HG03439 (cell line): ENCODE measurements around the gene RASSF3.
A peak's percentile ranks its signal among the peaks of the same experiment; 100 is the strongest.

Experiments
- ATAC-seq: cut with Tn5 transposase; IDR thresholded peaks from one replicate; pipeline ENCODE4 v1.9.1; 2021; ENCODE audit warnings: mild to moderate bottlenecking, moderate library complexity; ENCODE audit not compliant: unreplicated experiment

The RASSF3 gene

DNA sequence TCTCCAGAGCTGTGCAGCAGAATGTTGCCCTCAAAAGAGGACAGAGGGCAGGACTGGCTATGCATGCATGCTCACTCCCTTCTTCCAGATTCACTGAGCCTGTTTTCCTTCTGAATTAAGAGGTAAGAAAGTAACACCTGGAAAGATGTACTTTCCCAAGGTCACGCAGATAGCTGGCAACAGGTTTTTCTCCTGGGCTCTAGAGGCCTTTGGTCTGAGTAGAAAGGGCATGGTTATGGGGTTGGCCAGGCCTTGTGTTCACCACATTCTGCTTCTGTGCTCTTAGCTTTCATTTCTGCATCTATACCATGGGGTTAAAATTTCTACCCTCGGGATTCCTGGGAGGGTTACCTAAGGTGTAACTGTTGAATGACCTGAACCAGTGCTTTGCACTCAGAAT lies 57.5 kb downstream of the RASSF3 start:
- no peak for ATAC-seq

DNA sequence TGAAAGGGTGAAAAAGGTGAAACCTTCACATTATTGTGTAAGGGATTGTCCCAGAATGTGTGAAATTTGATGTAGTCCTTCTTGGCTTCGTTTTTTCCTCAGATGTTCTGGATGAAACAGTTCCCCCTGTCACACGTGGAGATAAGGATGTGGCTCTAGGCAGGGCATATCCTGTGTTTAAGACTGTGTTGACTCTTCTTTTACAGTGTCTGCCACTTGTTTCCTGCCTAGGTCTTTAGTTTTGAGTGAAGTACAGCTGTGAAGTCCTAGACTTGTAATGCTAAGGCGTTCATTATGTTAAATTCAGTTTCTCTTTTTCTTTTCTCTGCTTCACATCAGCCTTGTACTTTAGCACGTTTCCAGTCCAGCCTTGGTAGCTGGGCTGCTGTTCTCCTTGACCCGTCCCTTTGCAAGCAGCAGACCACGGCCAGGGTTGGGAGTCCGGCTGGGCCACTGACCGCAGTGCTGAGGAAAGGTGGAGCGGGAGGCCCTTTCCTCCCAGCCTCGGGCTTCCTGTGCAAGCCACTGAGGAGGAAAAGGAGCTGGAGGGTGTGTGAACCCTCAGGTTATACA lies 59.1 kb downstream of the RASSF3 start:
- ATAC-seq, result peak; percentile 57

DNA sequence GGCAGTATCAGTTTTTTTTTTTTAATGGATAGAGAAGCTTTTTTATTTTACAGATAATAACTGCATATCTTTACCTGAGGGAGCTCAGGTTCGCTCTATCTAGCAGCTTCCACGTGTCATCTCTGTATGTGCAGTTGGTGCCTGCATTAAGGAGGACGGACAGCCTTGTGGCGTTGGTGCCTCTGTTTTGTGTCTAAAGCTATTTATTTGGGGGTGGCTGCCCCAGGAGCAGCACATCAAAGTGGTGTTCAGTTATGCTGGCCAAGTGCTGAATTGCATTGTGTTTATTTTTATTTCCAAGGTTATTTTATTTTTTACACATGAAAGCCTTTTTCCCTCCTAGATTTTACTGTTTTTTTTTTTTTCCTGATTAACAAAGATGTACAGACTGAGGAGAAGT lies 59.7 kb downstream of the RASSF3 start:
- no peak for ATAC-seq

DNA sequence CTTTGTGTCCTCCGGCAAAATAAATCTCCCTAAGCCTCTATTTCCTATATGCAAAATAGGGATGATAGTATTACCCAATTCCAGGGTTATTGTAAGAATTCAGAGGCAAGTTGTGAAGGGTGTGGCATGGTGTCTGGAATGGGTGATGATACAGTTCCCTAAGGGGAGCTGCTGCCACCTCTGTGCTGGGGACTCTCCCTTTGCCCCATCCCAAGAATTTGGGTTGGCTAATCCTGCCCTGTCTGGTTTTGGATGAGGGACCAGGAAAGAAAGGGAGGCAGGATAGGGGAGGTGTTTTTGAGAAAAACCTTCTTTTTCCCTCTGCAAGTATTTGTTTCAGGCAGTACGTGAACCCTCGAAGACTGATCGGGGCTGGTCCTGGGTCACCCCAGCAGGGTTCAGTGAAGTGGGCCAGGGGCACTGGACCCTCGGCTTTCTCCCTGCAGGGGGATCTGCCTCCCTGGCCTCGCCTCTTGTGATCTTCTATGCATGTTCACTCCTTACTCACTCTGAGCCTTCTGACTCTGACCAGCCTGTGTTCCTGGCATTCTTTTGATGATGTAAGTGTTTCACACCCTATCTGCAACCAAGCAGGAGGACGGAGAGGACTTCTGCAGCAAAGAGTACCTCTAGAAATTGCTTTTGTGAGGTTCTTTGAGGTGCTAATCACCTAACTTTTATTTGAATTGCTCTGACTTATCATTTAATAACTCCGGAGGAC lies 60.8 kb downstream of the RASSF3 start:
- no peak for ATAC-seq

DNA sequence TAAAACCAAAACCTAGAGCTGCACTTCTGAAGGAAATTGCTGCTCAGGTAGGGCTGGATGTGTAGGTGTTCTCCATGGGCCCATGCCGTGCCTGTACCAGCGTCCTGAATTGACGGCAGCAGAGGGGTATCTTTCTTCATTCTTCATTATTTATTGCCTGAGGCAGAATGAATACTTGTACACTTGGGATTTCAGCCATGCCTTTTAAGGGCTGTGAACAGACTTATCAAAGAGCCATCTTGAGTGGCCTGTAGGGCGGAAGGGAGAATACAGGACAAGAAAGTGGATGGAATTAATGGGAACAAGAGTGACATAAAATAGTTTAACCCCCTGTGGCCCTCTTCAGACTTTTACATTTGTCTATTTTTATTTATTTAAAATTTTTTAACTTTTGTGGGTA lies 61.4 kb downstream of the RASSF3 start:
- ATAC-seq, result no peak

DNA sequence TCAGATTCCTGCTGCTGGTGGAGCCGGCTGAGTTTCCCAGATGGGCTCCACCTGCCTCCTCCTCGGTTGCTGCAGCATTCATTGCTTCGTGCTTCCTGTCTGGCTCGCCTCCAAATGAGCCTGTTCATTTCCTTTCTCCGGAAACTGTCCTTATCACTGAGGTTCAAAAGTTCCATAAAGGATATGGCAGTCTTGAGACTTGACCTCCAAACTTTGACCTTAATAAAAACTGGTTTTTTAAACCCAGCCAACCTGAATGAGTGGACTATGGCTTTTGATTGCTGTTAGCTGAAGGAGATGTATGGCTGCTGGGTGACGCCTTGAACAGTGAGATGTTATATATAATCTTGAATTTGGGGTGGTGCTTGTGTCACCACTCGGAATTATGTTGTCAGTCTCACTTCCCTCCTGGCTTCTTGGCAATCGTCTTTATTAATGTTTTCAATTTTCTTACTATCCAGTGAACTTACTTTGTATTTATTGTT lies 62.7 kb downstream of the RASSF3 start:
- ATAC-seq, result no peak

DNA sequence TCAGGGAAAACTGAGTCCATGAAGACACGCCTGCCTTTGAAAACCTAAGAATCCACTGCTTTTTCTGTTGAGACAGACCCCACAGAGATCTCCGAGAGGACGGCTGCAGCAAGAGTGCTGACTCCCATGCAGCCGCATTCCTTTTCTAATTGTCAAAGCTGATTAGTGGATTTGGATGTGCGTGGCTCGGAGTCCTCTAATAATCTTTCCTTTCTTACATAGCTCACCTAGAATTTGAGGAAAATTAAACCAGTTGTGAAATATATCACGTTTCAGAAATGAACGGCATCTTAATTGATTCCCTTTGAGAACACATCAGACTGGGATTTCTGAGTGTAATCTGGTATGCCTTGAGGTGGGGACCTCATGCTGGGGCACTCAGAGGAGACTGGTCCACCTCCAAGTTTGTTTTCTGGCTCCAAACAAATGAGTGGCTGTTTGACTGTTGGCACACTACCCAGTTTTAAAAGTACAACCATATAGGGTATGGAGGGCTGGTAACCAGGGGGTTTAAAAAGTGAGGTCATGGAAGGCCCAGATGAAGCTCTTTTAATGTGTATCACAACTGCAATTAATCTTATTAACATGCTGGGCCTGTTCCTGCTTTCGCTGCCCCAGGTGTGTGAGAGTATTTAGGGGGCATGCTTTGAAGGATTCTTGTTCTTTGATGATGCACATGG lies 63.3 kb downstream of the RASSF3 start:
- no peak for ATAC-seq

DNA sequence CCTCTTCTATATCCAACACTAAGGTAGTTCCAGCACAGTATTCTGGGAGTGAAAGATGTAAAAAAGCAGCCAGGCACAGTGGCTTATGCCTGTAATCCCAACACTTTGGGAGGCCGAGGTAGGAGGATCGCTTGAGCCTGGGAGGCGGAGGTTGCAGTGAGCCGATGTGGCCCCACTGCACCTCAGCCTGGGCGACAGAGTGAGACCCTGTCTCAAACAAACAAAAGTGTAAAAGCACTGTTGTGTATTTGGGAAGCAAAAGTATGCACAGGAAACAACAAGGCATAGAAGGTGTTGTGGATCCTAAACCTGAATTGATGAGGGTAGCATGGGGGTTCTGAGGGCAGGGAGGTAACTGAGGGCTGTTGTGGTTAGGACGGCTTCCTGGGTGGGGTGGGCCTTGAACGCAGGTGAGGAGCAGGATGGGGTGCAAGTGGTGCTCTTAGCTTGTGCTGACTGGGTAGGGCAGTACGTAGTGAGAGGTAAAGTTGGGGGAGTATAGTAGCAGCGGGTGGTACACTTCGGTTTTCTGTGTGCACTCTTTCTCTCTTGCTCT lies 64.2 kb downstream of the RASSF3 start:
- ATAC-seq, result no peak

DNA sequence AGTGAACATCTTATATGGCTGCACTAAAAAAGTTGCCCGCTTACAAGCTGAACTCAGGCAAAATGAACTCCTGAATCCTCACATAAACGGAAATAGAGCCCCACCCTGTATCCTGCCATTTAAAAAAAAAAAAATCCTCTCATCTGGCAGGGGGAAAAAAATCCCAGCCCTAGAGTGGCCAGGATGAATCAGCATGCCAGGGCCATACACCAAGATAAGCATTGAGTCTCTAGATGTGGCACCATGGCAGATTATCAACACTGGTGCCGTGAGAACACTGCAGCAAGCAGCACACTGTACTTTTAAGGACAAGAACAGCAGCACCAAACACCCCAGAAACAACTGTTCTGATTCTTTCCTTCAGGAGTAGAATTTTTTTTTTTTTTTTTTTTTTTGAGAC lies 65.5 kb downstream of the RASSF3 start:
- ATAC-seq, result no peak

DNA sequence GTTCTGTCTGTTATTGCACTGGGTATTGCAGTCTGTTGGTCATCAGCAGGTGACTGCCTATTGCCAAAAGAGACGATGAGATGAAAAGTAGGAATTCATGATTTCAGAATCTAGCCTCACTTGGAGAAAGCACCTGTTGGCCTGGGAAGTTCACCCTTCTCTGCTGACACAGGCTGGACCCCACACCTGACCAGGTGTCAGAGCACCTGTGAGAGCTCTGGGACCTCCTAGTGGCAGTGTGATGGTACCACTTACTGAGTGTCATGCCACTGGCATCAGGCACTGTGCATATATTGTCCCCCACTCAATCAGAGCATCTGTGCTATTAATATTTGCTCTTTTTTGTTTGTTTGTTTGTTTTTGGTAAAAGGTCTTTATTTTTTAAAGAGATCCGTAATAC lies 68.0 kb downstream of the RASSF3 start:
- ATAC-seq, result no peak

DNA sequence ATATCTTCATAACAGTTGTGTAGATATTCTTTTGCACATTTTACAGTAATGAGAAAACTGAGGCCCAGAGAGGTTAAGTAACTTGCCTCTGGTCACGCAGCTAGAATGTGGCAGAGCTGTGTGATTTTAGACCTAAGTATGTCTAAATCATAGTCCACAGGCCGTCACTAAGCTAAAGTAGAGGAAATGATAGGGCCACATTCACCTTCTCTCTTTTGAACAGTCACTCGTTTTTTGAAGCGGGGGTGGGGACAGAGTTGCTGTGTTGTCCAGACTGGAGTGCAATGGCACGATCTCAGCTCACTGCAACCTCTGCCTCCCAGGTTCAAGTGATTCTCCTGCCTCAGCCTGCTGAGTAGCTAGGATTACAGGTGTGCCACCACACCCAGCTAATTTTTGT lies 68.5 kb downstream of the RASSF3 start:
- no peak for ATAC-seq

DNA sequence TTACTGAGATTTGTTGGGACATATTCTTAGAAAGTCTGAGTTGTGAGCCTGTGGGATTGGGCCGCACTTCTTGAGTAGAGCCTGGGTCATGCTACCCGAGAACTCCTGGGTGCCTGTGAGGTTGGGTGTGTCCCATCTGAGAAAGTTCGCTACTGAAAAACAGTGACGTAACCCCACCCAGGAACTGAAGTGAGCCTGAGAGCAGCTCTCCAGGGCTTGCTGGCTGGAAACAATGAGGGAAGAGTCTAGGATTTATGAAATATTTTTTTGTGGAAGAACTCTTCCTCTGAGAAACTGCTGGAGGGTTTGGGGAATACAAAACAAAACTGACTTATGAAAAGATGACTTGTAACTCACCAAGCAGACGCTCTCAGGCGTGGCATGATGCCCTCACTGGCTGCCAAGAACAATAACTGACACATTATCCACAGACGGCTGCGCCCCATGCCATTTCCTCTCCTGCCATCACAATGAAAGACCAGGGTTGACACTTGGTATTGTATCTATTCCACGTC lies 69.2 kb downstream of the RASSF3 start:
- ATAC-seq, result peak; percentile 65

DNA sequence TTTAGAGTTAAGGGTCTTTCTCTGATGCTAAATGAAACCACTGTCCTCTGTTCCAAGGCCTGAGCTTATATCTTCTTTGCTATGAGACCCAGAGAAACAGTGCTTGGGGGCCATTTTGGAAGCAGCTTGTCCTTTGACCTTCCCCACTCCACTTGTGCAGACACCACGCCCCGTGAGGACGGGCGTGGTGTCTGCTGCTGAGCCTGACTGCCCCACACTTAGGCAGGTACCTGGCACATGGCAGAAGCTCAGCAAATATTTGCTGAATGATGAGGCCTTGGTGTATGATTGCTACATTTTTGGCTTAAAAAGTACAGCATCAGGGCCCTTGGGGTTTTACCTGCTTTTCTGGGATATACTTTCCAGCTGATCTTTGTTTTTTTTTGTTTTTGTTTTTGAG lies 69.9 kb downstream of the RASSF3 start:
- ATAC-seq, result no peak

DNA sequence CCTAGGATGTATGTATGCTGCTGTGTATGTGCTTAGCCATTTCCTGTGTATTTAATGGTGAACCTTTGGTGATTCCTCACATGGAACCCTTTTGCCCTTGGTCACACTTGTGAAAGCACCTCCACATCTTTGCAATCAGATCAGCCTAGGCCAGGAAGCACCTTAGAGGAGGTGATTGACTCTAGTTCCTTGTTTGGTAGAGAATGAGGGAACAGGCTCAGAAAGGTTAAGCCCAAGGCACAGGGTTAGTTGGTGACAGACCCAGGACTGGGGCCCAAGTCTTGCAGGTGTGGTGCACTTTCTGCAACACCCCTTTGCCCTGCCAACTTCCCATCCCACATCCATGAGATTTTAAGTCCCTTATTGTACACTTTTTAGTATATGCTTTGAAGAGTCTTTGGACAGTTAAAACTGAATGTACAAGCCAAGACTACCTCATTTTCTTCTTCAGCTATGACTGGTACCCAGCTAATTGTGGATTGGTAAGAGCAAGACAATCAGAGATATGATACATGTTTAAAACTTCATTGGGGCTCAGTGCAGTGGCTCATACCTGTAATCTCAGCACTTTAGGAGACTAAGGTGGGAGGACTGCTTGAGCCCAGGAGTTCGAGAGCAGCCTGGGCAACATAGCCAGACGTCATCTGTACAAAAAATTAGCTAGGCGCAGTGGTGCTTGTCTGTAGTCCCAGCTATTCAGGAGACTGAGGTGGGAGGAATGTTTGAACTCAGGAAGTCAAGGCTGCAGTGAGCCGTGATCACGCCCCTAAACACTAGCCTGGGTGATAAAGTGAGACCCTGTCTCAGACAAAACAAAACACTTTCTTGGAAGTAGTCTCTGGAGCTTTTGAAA lies 71.1 kb downstream of the RASSF3 start:
- no peak for ATAC-seq

DNA sequence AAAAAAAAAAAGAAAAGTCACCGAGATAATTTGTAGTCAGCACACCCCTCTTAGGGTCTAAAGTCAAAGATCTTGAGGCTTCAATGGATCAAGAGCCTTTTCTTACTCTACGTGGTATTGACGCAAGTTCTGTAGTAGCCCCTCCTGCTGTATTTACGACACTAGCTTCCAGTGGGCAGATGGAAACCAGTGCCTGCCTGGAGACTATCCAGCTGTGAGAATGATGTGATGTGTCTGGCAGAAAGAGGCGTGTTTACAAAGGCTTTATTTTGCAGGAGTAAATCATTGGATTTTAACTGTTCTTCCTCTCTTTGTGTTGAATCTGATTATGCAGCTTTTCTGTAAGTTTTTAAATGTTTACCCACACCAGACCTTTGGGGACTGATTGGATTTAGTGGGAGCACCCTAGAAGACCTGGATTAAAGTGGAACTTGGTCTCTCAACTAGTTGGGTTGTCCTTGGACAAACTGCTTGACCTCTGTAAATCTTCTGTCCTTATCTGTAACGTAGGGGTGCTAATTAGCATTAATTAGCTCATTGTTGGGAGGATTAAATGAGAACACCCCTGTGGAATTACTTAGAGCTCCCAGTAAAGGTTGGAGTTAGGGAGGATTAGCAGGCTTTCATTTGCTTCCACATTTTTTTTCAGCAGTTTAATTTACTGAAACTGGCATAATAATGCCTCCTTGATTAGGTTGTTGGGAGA lies 72.4 kb downstream of the RASSF3 start:
- ATAC-seq, result no peak

DNA sequence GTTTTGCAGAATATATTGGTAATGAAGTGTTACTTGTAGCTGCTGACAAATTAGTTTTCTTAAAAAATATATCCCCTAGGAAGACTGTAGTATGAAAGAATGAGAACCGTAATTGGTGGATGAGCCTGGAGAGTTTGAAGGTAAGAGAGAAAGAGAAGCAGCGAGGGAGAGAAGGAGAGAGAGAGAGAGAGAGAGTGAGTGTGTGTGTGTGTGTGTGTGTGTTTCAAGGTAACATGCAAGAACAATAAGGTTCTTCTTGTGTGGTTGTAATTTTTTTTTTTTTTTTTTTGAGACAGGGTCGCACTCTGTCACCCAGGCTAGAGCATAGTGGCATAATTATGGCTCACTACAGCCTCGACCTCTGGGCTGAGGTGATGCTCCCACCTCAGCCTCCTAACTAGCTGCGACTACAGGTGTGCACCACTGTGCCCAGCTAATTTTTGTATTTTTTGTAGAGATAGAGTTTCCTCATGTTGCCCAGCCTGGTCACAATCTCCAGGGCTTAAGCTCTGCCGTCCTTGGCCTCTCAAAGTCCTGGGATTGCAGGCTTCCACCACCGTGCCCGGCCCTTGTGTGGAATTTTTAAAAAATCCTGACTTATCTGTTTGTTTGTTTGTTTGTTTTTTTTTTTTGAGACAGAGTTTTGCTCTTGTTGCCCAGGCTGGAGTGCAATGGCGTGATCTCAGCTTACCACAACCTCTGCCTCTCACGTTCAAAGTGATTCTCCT lies 73.7 kb downstream of the RASSF3 start:
- ATAC-seq, result no peak

DNA sequence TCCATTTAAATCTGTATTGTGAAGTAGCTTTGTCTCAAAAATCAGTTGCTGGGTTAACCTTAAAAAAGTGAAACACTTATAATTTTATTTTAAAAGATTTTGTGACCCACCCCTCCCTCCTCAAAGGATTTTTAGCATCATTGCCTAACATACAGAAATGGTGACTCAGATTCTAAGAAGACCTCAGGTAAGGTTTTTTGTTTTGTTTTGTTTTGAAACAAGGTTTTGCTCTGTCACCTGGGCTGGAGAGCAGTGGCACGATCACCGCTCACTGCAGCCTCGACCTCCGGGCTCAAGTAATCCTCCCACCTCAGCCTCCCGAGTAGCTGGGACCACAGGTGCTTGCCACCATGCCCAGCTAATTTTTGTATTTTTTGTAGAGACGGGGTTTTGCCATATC lies 74.8 kb downstream of the RASSF3 start:
- ATAC-seq, result no peak

DNA sequence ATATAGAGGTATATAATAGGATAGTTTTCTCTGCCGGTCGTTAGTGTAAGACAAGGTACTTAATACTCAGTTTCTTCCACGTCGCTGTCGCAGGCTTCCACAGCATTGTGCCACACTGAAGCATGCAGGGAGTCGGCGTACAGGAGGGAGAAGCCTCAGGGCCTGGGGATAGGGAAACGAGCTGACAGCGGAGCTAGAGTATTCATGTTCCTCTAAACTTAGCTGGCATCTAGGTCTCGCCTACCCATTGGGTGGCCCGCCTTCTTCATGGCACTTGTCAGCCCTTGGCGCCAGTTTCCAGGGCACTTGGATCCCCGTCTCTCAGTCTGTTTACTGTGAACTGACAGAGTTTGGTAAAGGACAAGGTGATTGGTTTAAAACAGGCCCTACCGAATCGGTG lies 75.3 kb downstream of the RASSF3 start:
- no peak for ATAC-seq

DNA sequence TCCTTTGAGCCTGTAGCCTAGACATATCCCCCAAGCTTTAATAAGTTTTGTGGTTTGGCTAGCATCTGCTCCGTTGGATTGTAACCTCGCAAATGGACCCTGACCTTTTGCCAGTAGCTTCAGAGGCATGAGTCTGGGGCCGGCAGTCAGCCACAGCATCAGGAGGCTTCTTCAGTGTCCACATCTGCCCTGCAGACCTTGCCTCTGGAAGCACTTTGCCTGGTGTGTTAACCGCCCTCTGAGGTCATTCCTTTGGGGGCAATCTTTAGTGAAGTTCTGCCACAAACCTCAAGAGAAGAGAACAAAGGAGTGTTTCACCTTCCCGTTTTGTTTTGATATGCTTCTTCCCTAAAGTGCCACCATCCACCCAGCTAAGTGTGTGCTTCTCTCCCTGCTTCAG lies 77.5 kb downstream of the RASSF3 start:
- no peak for ATAC-seq

DNA sequence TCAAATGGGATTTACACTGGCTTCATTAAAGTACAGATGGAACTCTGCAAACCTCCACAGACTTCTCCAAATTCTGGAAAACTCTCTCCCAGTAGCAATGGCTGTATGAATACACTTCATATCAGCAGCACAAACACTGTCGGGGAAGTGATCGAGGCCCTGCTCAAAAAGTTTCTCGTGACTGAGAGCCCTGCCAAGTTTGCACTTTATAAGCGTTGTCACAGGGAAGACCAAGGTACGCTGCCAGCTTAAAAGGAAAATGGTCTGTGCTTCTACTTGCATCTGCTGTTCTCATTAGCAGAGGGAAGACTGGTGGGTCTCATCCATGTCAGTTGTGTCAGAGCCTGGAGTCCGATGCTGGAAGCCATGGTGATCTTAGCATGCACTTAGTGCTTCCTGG lies 77.9 kb downstream of the RASSF3 start:
- ATAC-seq, result no peak
